Measurements from ENCODE around the gene TMEM164. TPM values are rescaled to one million over a fixed set of nuclear protein-coding genes. Genes with fewer than 3 reads are reported as not detected.
A peak's percentile ranks its signal among the peaks of the same experiment; 100 is the strongest.

TMEM164 gene
- total RNA-seq, 2 donors from 2014 or later = 30.3 to 36.6 TPM

GRCh38 chrX:110208092-110208491 is 205.2 kb downstream of the TMEM164 start:
- TF ChIP-seq CTCF (IDR thresholded peaks at IDR 0.05) = no peak
- H3K4me1 ChIP-seq = no peaks in the 10 kb centered on the region
- no peak overlapping the region for H3K27ac ChIP-seq
- no peaks in the 10 kb centered on the region for H3K36me3 ChIP-seq
- no peaks in the 10 kb centered on the region for H3K9me3 ChIP-seq
- no peaks in the 10 kb centered on the region for H3K27me3 ChIP-seq
- no peak overlapping the region for H3K4me3 ChIP-seq
- DNase-seq (ENCODE audit: low spot score) = no peak

- H3K36me3 ChIP-seq = no peaks in the 10 kb centered on the region
- H3K27ac ChIP-seq = no peak overlapping the region
- no peaks in the 10 kb centered on the region for H3K9me3 ChIP-seq
- no peaks in the 10 kb centered on the region for H3K4me1 ChIP-seq
- no peak for DNase-seq (ENCODE audit: low spot score)
- H3K27me3 ChIP-seq = no peaks in the 10 kb centered on the region
- TF ChIP-seq CTCF (IDR thresholded peaks at IDR 0.05) = no peak
- no peak overlapping the region for H3K4me3 ChIP-seq
Measured at GRCh38 chrX:110210417-110211139, 207.7 kb downstream of the TMEM164 start.

GRCh38 chrX:110211340-110211739 is 208.4 kb downstream of the TMEM164 start:
- H3K27me3 ChIP-seq = no peaks in the 10 kb centered on the region
- no peak for TF ChIP-seq CTCF (IDR thresholded peaks at IDR 0.05)
- H3K4me3 ChIP-seq = no peak overlapping the region
- no peaks in the 10 kb centered on the region for H3K36me3 ChIP-seq
- no peak for DNase-seq (ENCODE audit: low spot score)
- H3K4me1 ChIP-seq = no peaks in the 10 kb centered on the region
- H3K27ac ChIP-seq = no peak overlapping the region
- no peaks in the 10 kb centered on the region for H3K9me3 ChIP-seq

- Histone ChIP-seq H3K9me3 (no peaks in the 10 kb centered on the region), H3K36me3 (no peaks in the 10 kb centered on the region), H3K4me1 (no peaks in the 10 kb centered on the region), H3K4me3 (no peak overlapping the region), H3K27me3 (no peaks in the 10 kb centered on the region), H3K27ac (no peak overlapping the region)
- TF ChIP-seq CTCF (IDR thresholded peaks at IDR 0.05) = peak in 1 of 2 donors; percentile 20
- no peak for DNase-seq (ENCODE audit: low spot score)
Measured at GRCh38 chrX:110212299-110212698, 209.4 kb downstream of the TMEM164 start.

- no peak overlapping the region for H3K27ac ChIP-seq
Measured at GRCh38 chrX:110213183-110213582, 210.3 kb downstream of the TMEM164 start.

More at GRCh38 chrX:110213183-110213582, 210.3 kb downstream of the TMEM164 start:
- H3K4me3 ChIP-seq = no peak overlapping the region
- H3K4me1 ChIP-seq = no peaks in the 10 kb centered on the region
- no peaks in the 10 kb centered on the region for H3K9me3 ChIP-seq
- no peaks in the 10 kb centered on the region for H3K36me3 ChIP-seq
- no peaks in the 10 kb centered on the region for H3K27me3 ChIP-seq
- no peak for TF ChIP-seq CTCF (IDR thresholded peaks at IDR 0.05)
- no peak for DNase-seq (ENCODE audit: low spot score)

All from right atrium auricular region (tissue), 2 donors.